GM08714 (cell line): ENCODE data around the gene PLA2G6.

Experiments
- H3K4me3 ChIP-seq: fragments of 200-500 bp; sonication (Bioruptor generic); 2 replicates; pipeline ENCODE4 v1.5.1; 2014; ENCODE audit warnings: mild to moderate bottlenecking, low read length, inconsistent platforms
- ZNF274 ChIP-seq: IDR thresholded peaks from 2 replicates; pipeline ENCODE4 v1.6.1; 2012; ENCODE audit warnings: mild to moderate bottlenecking, low read depth, low read length

The PLA2G6 gene

DNA sequence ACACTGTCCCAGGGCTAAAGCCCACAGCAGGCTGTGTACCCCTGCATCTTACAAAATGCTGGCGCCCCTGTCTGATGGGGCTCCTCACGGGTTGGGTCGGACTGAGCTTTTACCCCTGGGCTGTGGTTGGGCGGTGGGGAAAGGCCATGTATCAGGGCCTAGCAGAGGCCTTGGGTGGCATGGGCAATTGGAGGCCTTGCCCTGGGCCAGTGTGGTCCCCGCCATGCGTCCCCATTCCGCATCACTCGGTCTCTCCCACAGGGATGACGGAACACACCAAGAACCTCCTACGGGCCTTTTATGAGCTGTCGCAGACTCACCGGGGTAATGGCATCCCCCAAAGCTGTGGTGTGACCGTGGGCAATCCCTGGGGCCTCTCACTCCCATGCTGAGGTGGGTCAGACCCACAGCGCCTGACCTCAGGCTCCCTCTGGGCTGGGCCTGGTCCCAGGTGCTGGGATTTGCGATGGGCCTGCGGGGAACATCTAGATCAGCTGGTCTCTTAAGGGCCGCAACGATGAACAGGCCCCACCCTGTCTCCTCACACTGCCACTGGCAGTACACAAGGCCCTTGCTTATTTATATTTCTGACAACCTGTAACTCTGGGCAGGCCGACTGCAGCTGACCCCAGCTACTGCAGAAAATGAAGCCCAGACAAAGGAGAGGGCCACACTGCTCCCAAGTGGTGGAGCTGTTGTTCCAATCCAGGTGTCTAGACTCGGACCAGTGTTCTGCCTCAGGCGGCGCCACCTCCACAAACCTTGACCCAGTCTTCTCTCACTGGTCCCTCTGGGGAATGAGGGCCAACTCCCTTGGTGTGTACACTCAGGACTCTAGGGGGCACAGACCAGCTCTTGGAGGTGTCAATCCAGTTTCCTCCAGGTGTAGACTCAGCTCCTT, 110.0 kb downstream of the PLA2G6 start:
- no peak overlapping the region for H3K4me3 ChIP-seq
- no peak for TF ChIP-seq ZNF274

GRCh38 chr22:38070250-38070921, 111.2 kb downstream of the PLA2G6 start:
- no peak for TF ChIP-seq ZNF274
- no peak overlapping the region for H3K4me3 ChIP-seq

DNA sequence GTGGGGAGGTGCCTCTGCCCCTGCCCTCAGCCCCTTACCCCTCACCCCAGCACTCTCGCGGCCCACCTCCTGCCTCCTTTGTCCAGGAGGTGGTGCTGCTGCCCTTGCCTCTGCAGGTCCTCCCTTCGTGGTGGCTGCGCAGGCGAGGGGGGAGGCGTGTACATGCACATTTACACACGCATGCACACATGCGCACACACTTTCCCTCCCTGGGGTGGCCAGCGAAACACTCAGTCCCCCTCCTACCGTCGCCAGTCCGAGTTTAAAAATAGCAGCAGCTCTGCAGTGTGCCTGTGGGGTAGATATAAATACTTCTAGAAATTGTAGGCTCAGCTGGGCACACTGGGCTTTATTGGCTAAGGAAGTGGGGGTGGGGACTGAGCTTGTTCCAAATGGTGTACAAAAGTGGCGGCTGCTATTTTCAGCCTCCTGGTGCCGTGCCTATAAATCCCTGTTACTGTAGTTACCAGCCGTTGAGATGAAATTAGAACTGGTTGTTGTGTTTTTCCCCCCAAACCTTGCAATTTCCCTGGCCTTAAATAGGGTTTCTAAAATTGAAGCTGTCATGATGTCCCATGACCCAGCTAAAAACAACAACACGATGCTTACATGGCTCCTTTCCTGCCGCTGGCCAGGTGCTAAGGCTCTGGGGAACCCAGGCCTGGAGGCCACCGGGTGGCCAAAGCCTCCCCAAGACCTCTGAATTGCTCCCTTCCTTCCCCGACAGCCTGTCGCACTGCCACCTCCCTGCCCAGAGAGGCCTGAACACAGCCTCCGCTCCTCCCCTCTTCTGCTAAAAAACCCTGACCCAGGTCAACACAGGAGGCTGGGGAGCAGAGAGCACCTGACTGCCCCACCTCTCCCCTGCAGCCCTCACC, 112.0 kb downstream of the PLA2G6 start:
- no peak overlapping the region for H3K4me3 ChIP-seq
- no peak for TF ChIP-seq ZNF274

GRCh38 chr22:38068641-38069371, 112.8 kb downstream of the PLA2G6 start:
- no peak overlapping the region for H3K4me3 ChIP-seq
- TF ChIP-seq ZNF274, result no peak

- no peak overlapping the region for H3K4me3 ChIP-seq
- TF ChIP-seq ZNF274, result no peak
Measured at GRCh38 chr22:38067761-38068360, 113.8 kb downstream of the PLA2G6 start.

GRCh38 chr22:38067028-38067415, 114.6 kb downstream of the PLA2G6 start:
- no peak for TF ChIP-seq ZNF274
- H3K4me3 ChIP-seq, result no peak overlapping the region

DNA sequence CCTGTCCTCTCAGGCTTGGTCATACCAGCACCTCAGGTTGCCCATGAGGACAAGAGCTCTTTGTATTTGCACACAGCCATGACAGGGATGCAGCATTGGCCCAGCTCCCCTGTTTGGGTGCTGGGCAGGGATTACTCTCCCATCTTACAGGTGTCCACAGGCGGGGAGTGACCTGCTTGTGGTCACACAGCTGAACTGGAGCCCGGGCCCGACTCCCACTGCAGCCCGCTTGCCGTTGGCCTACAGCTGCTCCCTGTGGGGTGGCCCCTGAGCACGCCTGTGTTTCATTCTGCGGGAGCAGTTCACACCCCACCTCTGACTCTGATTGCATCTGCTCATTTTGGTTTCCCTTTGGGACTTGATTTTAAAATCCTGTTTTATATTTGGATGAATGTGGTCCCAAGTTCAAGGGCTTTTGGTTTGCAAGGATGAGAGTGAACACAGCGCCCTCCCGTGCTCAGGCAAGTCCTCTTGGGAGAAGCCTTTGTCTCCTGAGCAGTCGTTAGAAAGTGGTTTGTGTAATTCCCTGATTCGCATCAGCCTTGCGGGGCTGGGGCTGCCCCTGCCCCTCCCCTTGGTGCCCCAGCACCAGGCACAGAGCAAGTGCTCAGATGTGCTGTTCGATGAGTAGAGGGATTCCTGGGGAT, 115.1 kb downstream of the PLA2G6 start:
- no peak for TF ChIP-seq ZNF274

GRCh38 chr22:38065539-38065938, 116.1 kb downstream of the PLA2G6 start:
- no peak for TF ChIP-seq ZNF274
- no peak overlapping the region for H3K4me3 ChIP-seq

More for the DNA sequence above, 115.1 kb downstream of the PLA2G6 start:
- no peak overlapping the region for H3K4me3 ChIP-seq

- no peak for TF ChIP-seq ZNF274
- H3K4me3 ChIP-seq, result no peak overlapping the region
Measured at GRCh38 chr22:38062791-38063190, 118.8 kb downstream of the PLA2G6 start.
